Lower lobe of right lung (tissue), 2 donors: ENCODE measurements around the gene SEC14L2. TPM values are rescaled to one million over a fixed set of nuclear protein-coding genes. Genes with fewer than 3 reads are reported as not detected.
A peak's percentile ranks its signal among the peaks of the same experiment; 100 is the strongest.

Experiments
- ATAC-seq, 2 donors: fragments of 200-7000 bp; cut with Tn5 transposase; one replicate each; pipeline ENCODE4 v1.9.1; 2020 to 2022; ENCODE audit warnings: mild to moderate bottlenecking in 2 of 2, moderate library complexity in 2 of 2
- DNase-seq: peaks from one replicate; pipeline ENCODE4 v3.0.0-alpha.2; 2020
- H3K27ac ChIP-seq: fragments of 200-600 bp; one replicate; pipeline ENCODE4 v1.8.0; 2022
- H3K27me3 ChIP-seq: fragments of 200-600 bp; one replicate; pipeline ENCODE4 v1.8.0; 2022; ENCODE audit warnings: low read depth
- H3K36me3 ChIP-seq: fragments of 200-600 bp; one replicate; pipeline ENCODE4 v1.8.0; 2022; ENCODE audit warnings: mild to moderate bottlenecking
- H3K4me1 ChIP-seq: fragments of 200-600 bp; one replicate; pipeline ENCODE4 v1.8.0; 2022
- H3K4me3 ChIP-seq: fragments of 200-600 bp; one replicate; pipeline ENCODE4 v1.8.0; 2022; ENCODE audit warnings: mild to moderate bottlenecking
- H3K9me3 ChIP-seq: fragments of 200-600 bp; one replicate; pipeline ENCODE4 v1.8.0; 2022
- intact Hi-C: fragments of 100-400 bp; cut with DNase I; formaldehyde crosslinking; loops from one replicate; pipeline ENCODE4 v1.11.0; 2022
- long read RNA-seq: library from polyadenylated mRNA; unstranded; transcript quantifications from one replicate; pipeline ENCODE4 v2.0.0, GENCODE V29; 2021
- total RNA-seq: library from RNA; stranded (reverse); fragmentation: NEBNext Ultra II Directional; extraction: Animal tissue kit (Norgen Biotek cat#: 25700); gene quantifications from one replicate; pipeline ENCODE4 v1.2.1, GENCODE V29; 2021
- TF ChIP-seq, protein P1 (sequence below): fragments of 200-600 bp; IDR thresholded peaks from one replicate; pipeline ENCODE4 v1.8.0; 2022; ENCODE audit warnings: antibody characterized with exemption, mild to moderate bottlenecking
- donor health status: DM: no; HTN: yes; CAD: no; lungs with severe emphysema.

SEC14L2 gene
- 7.8 TPM for total RNA-seq
- long read RNA-seq, full-length matches to known transcripts: 2 of 20 reads
- long read RNA-seq, partial matches to known transcripts: 3 of 20 reads
- long read RNA-seq, other reads (novel, unspliced or antisense): 15 of 20 reads

DNA sequence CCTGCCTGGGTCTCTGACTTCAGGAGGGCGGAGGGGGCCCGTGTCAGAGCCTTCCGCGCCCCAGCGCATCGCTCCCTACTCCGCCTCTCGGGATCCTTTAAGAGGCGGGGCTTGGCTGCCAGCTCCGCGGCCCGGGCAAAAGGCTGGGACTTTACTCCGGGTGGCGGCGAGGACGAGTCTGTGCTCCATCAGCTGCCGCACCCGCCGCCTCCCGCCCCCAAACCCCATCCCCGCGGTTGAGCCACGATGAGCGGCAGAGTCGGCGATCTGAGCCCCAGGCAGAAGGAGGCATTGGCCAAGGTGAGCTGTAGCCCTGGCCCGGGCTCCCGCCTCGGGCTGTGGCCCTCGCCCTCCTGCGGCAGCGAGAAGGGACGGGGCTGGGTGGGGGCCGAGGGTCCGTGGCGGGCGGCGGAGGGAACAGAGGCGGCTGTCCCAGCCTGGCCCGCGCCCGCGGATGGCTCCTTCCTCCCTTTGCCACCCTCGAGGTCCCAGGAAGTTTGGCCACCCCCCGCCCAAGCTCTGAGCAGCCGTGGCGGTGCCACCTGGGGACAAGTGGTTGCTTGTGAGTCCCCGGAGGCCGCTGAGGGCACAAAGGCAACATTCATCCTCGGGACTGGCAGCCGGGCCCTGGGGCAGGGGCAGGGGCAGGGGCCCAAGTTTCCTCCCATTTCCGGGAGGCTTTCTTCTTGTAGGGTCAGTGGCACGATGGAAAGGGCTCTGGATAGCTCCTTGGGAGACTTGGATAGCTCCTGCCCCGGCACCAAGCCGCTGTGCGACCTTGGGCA is at the start of gene SEC14L2:
Gene SEC14L2 (plus strand): TSS at position 148 of the 785 bp plus-strand sequence. CDS start 99 bp downstream, at position 247.
- Histone ChIP-seq H3K4me1 (peaks cover 43% of the 10 kb centered on the region), H3K36me3 (no peaks in the 10 kb centered on the region), H3K9me3 (no peaks in the 10 kb centered on the region), H3K27ac (no peak within 1 kb of the TSS), H3K27me3 (peaks cover 22% of the 10 kb centered on the region), H3K4me3 (peak within 1 kb of the TSS; percentile 69)
- TF ChIP-seq, protein P1, sequence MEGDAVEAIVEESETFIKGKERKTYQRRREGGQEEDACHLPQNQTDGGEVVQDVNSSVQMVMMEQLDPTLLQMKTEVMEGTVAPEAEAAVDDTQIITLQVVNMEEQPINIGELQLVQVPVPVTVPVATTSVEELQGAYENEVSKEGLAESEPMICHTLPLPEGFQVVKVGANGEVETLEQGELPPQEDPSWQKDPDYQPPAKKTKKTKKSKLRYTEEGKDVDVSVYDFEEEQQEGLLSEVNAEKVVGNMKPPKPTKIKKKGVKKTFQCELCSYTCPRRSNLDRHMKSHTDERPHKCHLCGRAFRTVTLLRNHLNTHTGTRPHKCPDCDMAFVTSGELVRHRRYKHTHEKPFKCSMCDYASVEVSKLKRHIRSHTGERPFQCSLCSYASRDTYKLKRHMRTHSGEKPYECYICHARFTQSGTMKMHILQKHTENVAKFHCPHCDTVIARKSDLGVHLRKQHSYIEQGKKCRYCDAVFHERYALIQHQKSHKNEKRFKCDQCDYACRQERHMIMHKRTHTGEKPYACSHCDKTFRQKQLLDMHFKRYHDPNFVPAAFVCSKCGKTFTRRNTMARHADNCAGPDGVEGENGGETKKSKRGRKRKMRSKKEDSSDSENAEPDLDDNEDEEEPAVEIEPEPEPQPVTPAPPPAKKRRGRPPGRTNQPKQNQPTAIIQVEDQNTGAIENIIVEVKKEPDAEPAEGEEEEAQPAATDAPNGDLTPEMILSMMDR: no peak
- ATAC-seq: peak; percentile 81 to 89
- intact Hi-C loops: no loop called here
- DNase-seq: peak; percentile 78

DNA sequence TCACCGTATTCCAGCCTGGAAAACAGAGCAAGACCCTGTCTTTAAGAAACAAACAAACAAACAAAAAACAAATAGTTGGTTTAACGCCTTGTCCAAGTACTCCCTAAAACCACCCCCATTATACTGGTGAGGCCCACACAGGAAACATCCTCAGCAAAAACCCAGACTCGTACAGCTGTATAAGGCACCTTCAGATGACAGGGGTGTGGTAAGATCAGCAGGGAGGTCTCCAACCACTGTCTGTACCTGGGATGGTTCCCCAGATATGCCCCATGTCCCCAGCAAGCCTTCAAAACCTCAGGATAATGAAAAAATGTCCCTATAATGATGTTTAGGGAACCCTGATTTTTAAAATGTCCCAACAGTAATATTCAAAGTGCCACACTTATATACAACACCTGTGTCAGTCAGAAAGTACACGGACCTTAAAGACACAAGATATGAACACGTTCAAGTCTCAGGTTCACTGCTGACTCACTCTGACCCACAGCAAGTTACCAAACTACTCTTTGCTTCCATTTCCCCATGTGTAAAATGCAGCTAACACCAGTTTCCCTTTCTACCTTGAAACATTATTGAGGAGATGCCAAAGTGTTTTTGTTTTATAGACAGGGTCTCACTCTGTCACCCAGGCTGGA is 49.4 kb upstream of the SEC14L2 start:
- ATAC-seq (no peak), DNase-seq (no peak)
- no peaks in the 10 kb centered on the region for H3K27me3 ChIP-seq
- peaks cover 18% of the 10 kb centered on the region for H3K4me1 ChIP-seq
- TF ChIP-seq, protein P1: no peak
- intact Hi-C loops: no loop called here
- H3K4me3 ChIP-seq: no peak overlapping the region
- peaks cover 100% of the 10 kb centered on the region for H3K36me3 ChIP-seq
- no peaks in the 10 kb centered on the region for H3K9me3 ChIP-seq
- no peak overlapping the region for H3K27ac ChIP-seq

DNA sequence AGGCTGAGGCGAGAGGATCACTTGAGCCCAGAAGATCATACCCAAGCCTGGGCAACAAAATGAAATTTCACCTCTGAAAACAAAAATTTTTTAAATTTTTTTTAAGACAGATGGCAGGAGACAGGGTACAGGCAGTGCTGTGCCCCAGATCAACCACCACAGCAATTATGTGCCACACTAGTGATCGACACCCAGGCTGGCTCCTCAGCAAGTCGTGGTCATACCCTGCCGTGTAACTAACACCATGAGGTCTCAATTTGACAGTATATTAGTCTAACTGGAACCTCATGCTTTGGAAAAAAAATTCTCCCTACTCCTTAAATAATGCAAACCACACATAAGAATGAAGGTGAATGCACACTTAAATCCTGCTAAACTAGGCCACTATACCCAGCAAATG is 48.4 kb upstream of the SEC14L2 start:
- Histone ChIP-seq H3K9me3 (no peaks in the 10 kb centered on the region), H3K27ac (peak overlapping the region; percentile 39), H3K36me3 (peaks cover 98% of the 10 kb centered on the region), H3K27me3 (no peaks in the 10 kb centered on the region), H3K4me1 (peaks cover 24% of the 10 kb centered on the region), H3K4me3 (no peak overlapping the region)
- DNase-seq: no peak
- intact Hi-C loops: no loop called here
- ATAC-seq: no peak
- TF ChIP-seq, protein P1: no peak

DNA sequence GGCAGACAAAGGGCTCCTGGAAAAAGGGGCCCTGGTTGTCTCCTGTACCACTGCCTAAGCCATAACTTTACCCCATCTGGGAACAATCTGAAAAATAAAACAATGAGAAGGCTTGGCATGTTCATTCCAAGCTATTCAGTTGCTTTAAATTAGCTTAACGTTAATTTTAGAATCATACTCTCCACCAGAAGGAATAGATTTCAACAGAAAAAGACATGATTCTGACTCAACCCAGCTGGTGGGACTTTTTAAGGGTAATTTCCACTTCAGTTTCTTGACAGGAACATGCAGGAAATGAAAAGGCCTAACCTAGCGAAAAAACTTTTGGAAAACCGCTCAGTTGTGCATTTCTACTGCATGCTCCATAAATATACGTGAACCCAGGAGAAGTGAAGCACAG is 48.0 kb upstream of the SEC14L2 start:
- intact Hi-C loops: no loop called here
- Histone ChIP-seq H3K4me1 (peaks cover 27% of the 10 kb centered on the region), H3K9me3 (no peaks in the 10 kb centered on the region), H3K36me3 (peaks cover 97% of the 10 kb centered on the region), H3K27me3 (no peaks in the 10 kb centered on the region), H3K27ac (peak overlapping the region; percentile 39), H3K4me3 (no peak overlapping the region)
- ATAC-seq (no peak), DNase-seq (no peak)
- TF ChIP-seq, protein P1: no peak

DNA sequence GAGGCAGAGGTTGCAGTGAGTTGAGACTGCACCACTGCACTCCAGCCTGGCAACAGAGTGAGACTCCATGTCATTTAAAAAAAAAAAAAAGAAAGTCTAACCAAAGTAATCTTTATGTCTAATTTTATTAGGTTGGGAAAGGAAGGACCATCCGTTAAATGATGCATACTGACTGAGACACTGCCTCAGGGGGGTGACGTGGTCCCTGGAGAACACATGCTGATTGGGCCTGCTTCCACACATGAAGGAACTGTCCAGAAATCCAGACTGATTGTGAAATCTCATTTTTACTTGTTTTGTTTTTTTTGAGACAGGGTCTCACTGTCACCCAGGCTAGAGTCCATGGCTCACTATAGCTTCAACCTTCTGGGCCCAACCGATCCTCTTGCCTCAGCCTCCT is 45.6 kb upstream of the SEC14L2 start:
- Histone ChIP-seq H3K36me3 (peaks cover 73% of the 10 kb centered on the region), H3K4me1 (peaks cover 51% of the 10 kb centered on the region), H3K27me3 (no peaks in the 10 kb centered on the region), H3K4me3 (no peak overlapping the region), H3K27ac (no peak overlapping the region), H3K9me3 (no peaks in the 10 kb centered on the region)
- intact Hi-C loops: no loop called here
- DNase-seq (no peak), ATAC-seq (no peak)
- TF ChIP-seq, protein P1: no peak
